Esophagus squamous epithelium (tissue), 4 donors: ENCODE results near the gene ATP8A2.

Experiments
- POLR2A ChIP-seq, 4 donors: fragments of 450-650 bp; IDR thresholded peaks; one replicate each; pipeline ENCODE4 v1.6.1; 2017; ENCODE audit warnings: antibody characterized with exemption in 4 of 4, mild to moderate bottlenecking in 4 of 4, moderate library complexity in 3 of 4
- TF ChIP-seq, protein P1 (sequence below), 6 experiments: fragments of 450-650 bp in 4 of 6; fragments of 200-600 bp in 2 of 6; sonication (generic) in 2 of 6; IDR thresholded peaks; one replicate each; pipeline ENCODE4 v1.5.1; 2016 to 2019; ENCODE audit warnings: antibody characterized with exemption in 6 of 6, mild to moderate bottlenecking in 4 of 6, moderate library complexity in 4 of 6

DNA sequence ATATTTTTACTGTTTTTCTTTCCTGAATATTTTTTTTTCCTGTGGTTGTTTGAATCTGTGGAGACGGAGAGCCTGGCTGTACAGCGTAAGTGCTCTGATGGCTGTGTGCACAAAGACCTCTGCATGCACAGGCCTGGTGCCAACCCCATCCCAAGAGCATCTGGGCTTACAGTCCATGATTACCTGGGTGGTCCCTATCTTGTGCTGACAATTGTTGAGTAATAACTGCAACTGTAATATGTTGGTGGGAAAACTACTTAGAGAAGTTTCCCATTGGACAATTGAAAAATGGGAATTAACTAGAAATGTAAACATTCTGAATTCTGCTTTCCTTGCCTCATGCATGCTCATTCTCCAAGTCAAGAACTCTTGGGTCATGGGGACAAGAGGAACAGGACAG is 411.3 kb downstream of the ATP8A2 start:
- TF ChIP-seq, protein P1, sequence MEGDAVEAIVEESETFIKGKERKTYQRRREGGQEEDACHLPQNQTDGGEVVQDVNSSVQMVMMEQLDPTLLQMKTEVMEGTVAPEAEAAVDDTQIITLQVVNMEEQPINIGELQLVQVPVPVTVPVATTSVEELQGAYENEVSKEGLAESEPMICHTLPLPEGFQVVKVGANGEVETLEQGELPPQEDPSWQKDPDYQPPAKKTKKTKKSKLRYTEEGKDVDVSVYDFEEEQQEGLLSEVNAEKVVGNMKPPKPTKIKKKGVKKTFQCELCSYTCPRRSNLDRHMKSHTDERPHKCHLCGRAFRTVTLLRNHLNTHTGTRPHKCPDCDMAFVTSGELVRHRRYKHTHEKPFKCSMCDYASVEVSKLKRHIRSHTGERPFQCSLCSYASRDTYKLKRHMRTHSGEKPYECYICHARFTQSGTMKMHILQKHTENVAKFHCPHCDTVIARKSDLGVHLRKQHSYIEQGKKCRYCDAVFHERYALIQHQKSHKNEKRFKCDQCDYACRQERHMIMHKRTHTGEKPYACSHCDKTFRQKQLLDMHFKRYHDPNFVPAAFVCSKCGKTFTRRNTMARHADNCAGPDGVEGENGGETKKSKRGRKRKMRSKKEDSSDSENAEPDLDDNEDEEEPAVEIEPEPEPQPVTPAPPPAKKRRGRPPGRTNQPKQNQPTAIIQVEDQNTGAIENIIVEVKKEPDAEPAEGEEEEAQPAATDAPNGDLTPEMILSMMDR (IDR thresholded peaks at IDR 0.05) = no peak
- TF ChIP-seq POLR2A (IDR thresholded peaks at IDR 0.05) = no peak
